SIG-M5 (cell line): ENCODE data around the gene PTGR3.

Experiments used
- DNase-seq: peaks from one replicate; lab custom pipeline; 2025; lab: John Stamatoyannopoulos, UW

The PTGR3 gene

DNA sequence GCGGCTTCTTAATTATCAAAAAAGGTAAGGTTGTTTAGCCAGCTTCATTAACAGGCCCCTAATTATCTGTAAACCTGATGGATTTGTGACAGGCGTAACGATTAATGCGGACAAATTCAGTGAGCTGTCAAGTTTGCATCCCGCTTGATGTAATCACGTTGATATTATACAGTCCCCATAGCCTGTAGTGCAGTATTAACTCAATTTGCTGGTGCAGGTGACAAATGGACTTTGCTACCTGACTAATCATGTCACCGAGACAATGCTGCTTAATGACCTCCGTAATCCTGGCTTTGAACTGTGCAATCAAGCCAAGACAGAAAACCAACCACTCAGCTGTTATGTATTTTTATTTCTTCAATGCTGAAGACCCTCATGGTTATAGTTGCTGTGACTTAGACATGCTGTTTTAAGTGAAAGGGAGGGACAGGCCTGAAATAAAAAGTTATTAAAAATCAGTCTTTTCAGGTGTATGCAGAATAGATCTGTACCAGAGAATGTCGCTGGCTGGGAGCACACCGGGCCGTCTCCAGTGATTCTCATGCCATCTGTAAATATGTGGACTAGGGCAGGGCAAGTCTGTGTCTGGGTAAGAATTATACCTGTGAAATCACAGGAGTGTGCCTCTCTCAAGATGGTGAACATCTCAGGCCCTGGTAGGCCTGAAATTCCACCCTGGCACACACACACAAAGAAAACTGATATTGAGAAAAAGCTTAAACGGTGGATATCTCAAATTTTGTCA is 6.0 kb upstream of the PTGR3 start:
- DNase-seq = no peak

GRCh38 chr18:75214332-75214690 is 5.4 kb upstream of the PTGR3 start:
- no peak for DNase-seq

- no peak for DNase-seq
Measured at GRCh38 chr18:75213611-75214331, 4.8 kb upstream of the PTGR3 start.

- no peak for DNase-seq
Measured at GRCh38 chr18:75212751-75213090, 3.8 kb upstream of the PTGR3 start.

DNA sequence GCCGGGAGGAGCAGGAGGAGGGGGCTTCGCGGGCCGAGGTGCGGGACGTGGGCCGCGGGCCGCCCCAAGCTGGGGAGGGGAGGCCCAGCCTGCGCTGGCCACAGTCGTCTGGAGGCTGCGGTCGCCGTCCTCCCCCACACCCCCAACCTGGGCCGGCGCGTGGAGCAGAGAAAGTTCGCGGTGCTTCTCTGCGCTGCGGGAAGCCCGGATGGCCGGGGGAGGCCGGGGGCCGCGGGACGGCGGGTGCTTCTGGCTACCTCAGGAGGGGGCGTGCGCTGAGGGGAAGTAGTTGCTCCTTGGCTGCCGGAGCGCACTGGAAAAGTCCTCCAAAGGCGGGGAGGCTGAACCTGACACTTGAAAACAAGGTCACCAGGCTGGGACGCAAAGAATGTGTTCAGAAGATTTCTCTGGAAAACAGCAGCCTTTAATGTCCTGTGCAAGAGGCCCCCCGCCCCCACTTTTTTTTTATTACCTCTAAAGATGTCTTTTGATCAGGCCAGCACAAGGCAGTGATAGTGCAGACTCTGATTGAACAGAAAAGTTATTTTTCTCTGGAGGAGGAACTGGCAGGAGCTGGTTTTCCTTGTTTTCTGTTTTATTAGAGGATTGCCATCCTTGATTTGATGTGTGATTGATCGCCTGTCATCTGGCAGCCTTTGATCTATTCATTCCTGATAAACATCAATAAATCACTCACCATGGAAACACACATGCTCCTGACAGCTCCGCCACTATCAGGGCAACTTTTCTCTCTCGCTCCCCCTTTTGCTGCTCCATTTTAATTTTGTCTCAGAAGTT is 3.2 kb upstream of the PTGR3 start:
- no peak for DNase-seq

GRCh38 chr18:75211626-75211952 is 2.6 kb upstream of the PTGR3 start:
- DNase-seq = no peak

- no peak for DNase-seq
Measured at GRCh38 chr18:75211002-75211621, 2.2 kb upstream of the PTGR3 start.

GRCh38 chr18:75210274-75211001 is 1.5 kb upstream of the PTGR3 start, which contains the start of gene TSHZ1:
Gene TSHZ1 (plus strand): TSS chr18:75210797. CDS start chr18:75211877, 1,080 bp downstream.
- DNase-seq = peak; percentile 70

DNA sequence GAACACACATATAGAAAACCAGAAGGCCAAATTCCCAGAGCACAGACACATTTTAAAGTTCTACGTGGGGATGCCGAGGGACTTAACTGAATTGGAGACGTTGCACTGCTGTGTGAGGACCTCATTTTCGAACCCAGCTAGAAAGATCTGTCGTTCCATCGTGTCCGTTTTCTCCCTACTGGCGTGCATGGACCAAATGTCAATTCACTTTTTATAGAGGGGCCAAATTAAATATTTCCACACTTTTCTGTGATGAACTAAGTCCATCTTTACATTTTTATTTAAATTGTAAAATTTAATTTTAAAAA is 966 bp upstream of the PTGR3 start:
- DNase-seq = no peak

GRCh38 chr18:75208836-75209128 is 157 bp downstream of the PTGR3 start:
- DNase-seq = no peak

- no peak for DNase-seq
Measured at GRCh38 chr18:75208155-75208835, 644 bp downstream of the PTGR3 start.

- no peak for DNase-seq
Measured at GRCh38 chr18:75207310-75208154, 1.4 kb downstream of the PTGR3 start.

DNA sequence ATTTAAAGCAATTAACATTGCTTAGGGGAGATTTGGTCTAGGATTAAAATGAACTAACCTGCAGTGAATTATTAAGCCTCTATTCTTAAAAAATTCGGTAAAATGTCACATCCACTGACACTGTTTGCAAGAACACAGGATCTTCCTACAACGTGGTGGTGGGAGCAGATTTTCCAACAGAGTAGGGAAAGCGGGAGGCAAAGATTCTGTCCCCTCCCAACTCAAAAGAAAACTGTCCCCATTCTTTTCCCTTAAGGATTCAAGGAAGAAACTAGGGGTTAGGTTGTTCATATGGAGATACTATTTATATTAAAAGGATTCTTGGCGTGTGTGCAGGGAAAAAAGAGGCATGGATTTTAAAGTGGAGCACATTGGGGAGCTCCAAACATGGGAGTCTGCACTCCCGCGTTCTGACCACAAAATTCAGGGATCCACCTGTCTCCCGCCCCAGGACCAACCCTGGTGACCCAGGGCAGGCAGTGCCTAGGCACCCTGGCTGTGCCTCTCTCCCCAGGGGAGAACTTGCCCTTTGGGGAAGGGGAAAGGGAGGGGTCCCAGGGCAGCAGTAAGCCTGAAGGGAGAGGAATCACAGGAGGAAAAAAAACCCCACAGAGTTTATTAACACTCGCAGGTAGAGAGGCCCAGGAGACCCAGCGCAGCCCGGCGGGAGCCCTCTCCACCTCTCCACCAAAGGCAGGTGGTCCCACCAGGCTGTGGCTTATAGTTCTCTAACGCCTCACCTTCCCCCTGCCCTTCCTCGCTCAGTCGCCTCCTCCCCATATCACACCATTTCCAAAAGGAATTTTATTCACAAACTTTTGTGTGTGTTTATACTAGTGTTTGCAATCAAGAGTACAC is 2.3 kb downstream of the PTGR3 start:
- DNase-seq = no peak

GRCh38 chr18:75205514-75206132 is 3.3 kb downstream of the PTGR3 start:
- DNase-seq = no peak

- no peak for DNase-seq
Measured at GRCh38 chr18:75204732-75205513, 4.0 kb downstream of the PTGR3 start.

GRCh38 chr18:75204269-75204731 is 4.6 kb downstream of the PTGR3 start:
- DNase-seq = no peak

GRCh38 chr18:75203416-75204268 is 5.3 kb downstream of the PTGR3 start:
- no peak for DNase-seq
